Parathyroid adenoma (tissue), 2 donors: ENCODE data around the gene BRMS1.

ENCODE experiments used
- H2AFZ ChIP-seq: fragments of 300-600 bp; sonication (generic); one replicate; pipeline ENCODE4 v1.7.0; 2017; ENCODE audit warnings: antibody characterized with exemption, mild to moderate bottlenecking
- H3K27ac ChIP-seq: fragments of 300-600 bp; sonication (generic); one replicate; pipeline ENCODE4 v1.7.0; 2017
- H3K27me3 ChIP-seq: fragments of 300-600 bp; sonication (generic); one replicate; pipeline ENCODE4 v1.7.0; 2017; ENCODE audit warnings: low read length; ENCODE audit not compliant: control insufficient read depth, insufficient read depth
- H3K36me3 ChIP-seq: fragments of 300-600 bp; sonication (generic); one replicate; pipeline ENCODE4 v1.7.0; 2017; ENCODE audit warnings: low read length; ENCODE audit not compliant: control insufficient read depth, insufficient read depth
- H3K4me1 ChIP-seq: fragments of 300-600 bp; sonication (generic); one replicate; pipeline ENCODE4 v1.7.0; 2017; ENCODE audit warnings: control low read depth
- H3K4me2 ChIP-seq: fragments of 300-600 bp; sonication (generic); one replicate; pipeline ENCODE4 v1.7.0; 2017; ENCODE audit warnings: low read length
- H3K4me3 ChIP-seq: fragments of 300-600 bp; sonication (generic); one replicate; pipeline ENCODE4 v1.7.0; 2017; ENCODE audit warnings: low read depth, low read length
- H3K79me2 ChIP-seq: fragments of 300-600 bp; sonication (generic); one replicate; pipeline ENCODE4 v1.7.0; 2017; ENCODE audit warnings: control low read depth
- H3K9ac ChIP-seq: fragments of 300-600 bp; sonication (generic); one replicate; pipeline ENCODE4 v1.7.0; 2017; ENCODE audit warnings: mild to moderate bottlenecking
- H3K9me3 ChIP-seq: fragments of 300-600 bp; sonication (generic); one replicate; pipeline ENCODE4 v1.7.0; 2017; ENCODE audit warnings: low read length; ENCODE audit not compliant: control insufficient read depth
- CTCF ChIP-seq: fragments of 300-600 bp; sonication (generic); IDR thresholded peaks from one replicate; pipeline ENCODE4 v1.7.0; 2017; ENCODE audit warnings: antibody characterized with exemption, mild to moderate bottlenecking
- donor health status: primary hyperparathyroidism.

Gene BRMS1

GRCh38 chr11:66365711-66366619 lies 21.1 kb upstream of the BRMS1 start:
- no peak for TF ChIP-seq CTCF
- Histone ChIP-seq H3K27me3 (no peaks in the 10 kb centered on the region), H2AFZ (no peak overlapping the region), H3K4me2 (no peak overlapping the region), H3K4me3 (no peak overlapping the region), H3K79me2 (no peaks in the 10 kb centered on the region), H3K9ac (no peak overlapping the region), H3K36me3 (no peaks in the 10 kb centered on the region), H3K4me1 (no peaks in the 10 kb centered on the region), H3K9me3 (no peaks in the 10 kb centered on the region), H3K27ac (no peak overlapping the region)

- Histone ChIP-seq H3K27ac (no peak overlapping the region), H3K4me2 (no peak overlapping the region), H3K79me2 (no peaks in the 10 kb centered on the region), H3K36me3 (no peaks in the 10 kb centered on the region), H3K4me3 (no peak overlapping the region), H3K9ac (no peak overlapping the region), H3K27me3 (no peaks in the 10 kb centered on the region), H2AFZ (no peak overlapping the region), H3K4me1 (no peaks in the 10 kb centered on the region), H3K9me3 (no peaks in the 10 kb centered on the region)
- no peak for TF ChIP-seq CTCF
Measured at GRCh38 chr11:66365166-66365565, 20.3 kb upstream of the BRMS1 start.

GRCh38 chr11:66363805-66364535 lies 19.1 kb upstream of the BRMS1 start:
- H3K9ac ChIP-seq = no peak overlapping the region
- no peak overlapping the region for H3K4me2 ChIP-seq
- H2AFZ ChIP-seq = no peak overlapping the region
- H3K27ac ChIP-seq = no peak overlapping the region
- H3K79me2 ChIP-seq = no peaks in the 10 kb centered on the region
- no peaks in the 10 kb centered on the region for H3K36me3 ChIP-seq
- no peak overlapping the region for H3K4me3 ChIP-seq
- no peaks in the 10 kb centered on the region for H3K9me3 ChIP-seq
- no peaks in the 10 kb centered on the region for H3K4me1 ChIP-seq
- H3K27me3 ChIP-seq = no peaks in the 10 kb centered on the region
- peak; percentile 28 for TF ChIP-seq CTCF

- H3K27ac ChIP-seq = no peak overlapping the region
- no peaks in the 10 kb centered on the region for H3K4me1 ChIP-seq
- no peak overlapping the region for H3K4me2 ChIP-seq
- TF ChIP-seq CTCF = no peak
- no peaks in the 10 kb centered on the region for H3K79me2 ChIP-seq
- no peaks in the 10 kb centered on the region for H3K36me3 ChIP-seq
- no peaks in the 10 kb centered on the region for H3K9me3 ChIP-seq
- H3K4me3 ChIP-seq = no peak overlapping the region
- H3K27me3 ChIP-seq = no peaks in the 10 kb centered on the region
- H2AFZ ChIP-seq = no peak overlapping the region
- H3K9ac ChIP-seq = no peak overlapping the region
Measured at GRCh38 chr11:66363187-66363601, 18.3 kb upstream of the BRMS1 start.
